Measurements from ENCODE around the gene ECHDC1.
A peak's percentile ranks its signal among the peaks of the same experiment; 100 is the strongest.

DNA sequence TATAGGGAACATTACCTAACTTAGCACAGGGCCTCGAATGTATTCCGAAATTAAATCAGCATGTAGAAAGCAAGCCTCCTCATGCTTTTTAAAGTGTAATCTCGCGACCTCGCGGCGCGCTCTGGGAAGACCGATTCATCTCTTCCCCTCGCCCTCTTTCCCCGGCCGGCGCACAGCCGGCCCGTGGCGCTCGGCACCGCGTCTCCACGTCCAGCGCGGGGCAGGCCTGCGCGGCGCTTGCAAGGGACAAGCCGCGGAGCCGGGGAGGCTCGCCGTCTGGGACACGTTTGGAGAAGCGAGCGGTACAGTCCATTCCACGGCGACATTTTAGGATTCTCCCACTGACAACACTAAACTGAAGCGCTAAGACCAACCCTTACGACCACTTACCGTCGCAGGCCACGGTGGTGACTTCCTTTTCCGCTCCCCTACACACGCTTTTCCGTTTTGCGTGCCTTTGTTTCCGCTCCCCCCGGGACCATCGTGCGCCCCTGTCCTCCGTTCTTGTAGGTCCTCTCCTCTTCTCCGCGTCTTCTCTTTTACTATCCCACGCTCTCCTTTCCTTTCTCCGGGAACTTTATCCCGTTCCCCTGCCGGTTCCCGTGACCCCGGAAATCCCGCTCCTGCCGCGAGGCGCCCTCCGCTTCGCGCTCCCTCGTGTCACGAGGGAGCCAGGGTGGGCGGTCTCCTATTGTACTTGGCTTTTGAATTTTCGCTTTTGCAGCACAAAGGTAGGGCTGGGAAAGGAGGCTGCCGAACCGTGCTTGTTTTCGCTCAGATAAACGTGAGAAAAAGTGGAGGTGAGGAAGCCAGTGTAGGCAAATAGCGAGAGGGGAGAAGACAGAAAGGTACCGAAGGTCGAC is at the start of gene ECHDC1:
- TF ChIP-seq, protein P1, sequence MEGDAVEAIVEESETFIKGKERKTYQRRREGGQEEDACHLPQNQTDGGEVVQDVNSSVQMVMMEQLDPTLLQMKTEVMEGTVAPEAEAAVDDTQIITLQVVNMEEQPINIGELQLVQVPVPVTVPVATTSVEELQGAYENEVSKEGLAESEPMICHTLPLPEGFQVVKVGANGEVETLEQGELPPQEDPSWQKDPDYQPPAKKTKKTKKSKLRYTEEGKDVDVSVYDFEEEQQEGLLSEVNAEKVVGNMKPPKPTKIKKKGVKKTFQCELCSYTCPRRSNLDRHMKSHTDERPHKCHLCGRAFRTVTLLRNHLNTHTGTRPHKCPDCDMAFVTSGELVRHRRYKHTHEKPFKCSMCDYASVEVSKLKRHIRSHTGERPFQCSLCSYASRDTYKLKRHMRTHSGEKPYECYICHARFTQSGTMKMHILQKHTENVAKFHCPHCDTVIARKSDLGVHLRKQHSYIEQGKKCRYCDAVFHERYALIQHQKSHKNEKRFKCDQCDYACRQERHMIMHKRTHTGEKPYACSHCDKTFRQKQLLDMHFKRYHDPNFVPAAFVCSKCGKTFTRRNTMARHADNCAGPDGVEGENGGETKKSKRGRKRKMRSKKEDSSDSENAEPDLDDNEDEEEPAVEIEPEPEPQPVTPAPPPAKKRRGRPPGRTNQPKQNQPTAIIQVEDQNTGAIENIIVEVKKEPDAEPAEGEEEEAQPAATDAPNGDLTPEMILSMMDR (IDR thresholded peaks at IDR 0.05) = no peak
- TF ChIP-seq POLR2A (IDR thresholded peaks at IDR 0.05) = peak; percentile 50
